ENCODE measurements around the gene ZNF610. TPM values are rescaled to one million over a fixed set of nuclear protein-coding genes. Genes with fewer than 3 reads are reported as not detected.

The ZNF610 gene
- total and polyA plus RNA-seq, 2 of the 13 experiments (the other 11 are each of a cell fraction or from before 2014, with no cell fraction given), result 0.32 to 0.69 TPM

- no peak for TF ChIP-seq PAXIP1 (CRISPR knock-in tag; conservative IDR thresholded peaks at IDR 0.05)
- TF ChIP-seq FOXK1 (CRISPR knock-in tag; IDR thresholded peaks at IDR 0.05; ENCODE audit: borderline replicate concordance, low read depth), result peak; percentile 23; the same call in 1 of the 2 replicates
- TF ChIP-seq SOX6 (IDR thresholded peaks at IDR 0.05), result no peak
- TF ChIP-seq SOX6 (CRISPR knock-in tag; IDR thresholded peaks at IDR 0.05), result no peak
- no peak for TF ChIP-seq MEIS2 (CRISPR knock-in tag; IDR thresholded peaks at IDR 0.05)
- no peak for TF ChIP-seq ZSCAN21 (CRISPR knock-in tag; IDR thresholded peaks at IDR 0.05; ENCODE audit: borderline replicate concordance)
- no peak for TF ChIP-seq IKZF4 (CRISPR knock-in tag; IDR thresholded peaks at IDR 0.05; ENCODE audit: borderline replicate concordance, low read depth, not compliant biosample characterization)
- no peak for TF ChIP-seq HNRNPH1 (optimal IDR thresholded peaks at IDR 0.05; ENCODE audit: low read depth, low read length)
- TF ChIP-seq CENPBD1 (CRISPR knock-in tag; IDR thresholded peaks at IDR 0.05; ENCODE audit: borderline replicate concordance, low read depth), result no peak
- TF ChIP-seq, protein P1, sequence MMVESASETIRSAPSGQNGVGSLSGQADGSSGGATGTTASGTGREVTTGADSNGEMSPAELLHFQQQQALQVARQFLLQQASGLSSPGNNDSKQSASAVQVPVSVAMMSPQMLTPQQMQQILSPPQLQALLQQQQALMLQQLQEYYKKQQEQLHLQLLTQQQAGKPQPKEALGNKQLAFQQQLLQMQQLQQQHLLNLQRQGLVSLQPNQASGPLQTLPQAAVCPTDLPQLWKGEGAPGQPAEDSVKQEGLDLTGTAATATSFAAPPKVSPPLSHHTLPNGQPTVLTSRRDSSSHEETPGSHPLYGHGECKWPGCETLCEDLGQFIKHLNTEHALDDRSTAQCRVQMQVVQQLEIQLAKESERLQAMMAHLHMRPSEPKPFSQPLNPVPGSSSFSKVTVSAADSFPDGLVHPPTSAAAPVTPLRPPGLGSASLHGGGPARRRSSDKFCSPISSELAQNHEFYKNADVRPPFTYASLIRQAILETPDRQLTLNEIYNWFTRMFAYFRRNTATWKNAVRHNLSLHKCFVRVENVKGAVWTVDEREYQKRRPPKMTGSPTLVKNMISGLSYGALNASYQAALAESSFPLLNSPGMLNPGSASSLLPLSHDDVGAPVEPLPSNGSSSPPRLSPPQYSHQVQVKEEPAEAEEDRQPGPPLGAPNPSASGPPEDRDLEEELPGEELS (CRISPR knock-in tag; IDR thresholded peaks at IDR 0.05), result no peak
- TF ChIP-seq TMF1 (CRISPR knock-in tag; IDR thresholded peaks at IDR 0.05; ENCODE audit: low read depth), result no peak
- TF ChIP-seq EP300 (IDR thresholded peaks at IDR 0.05; ENCODE audit: low read depth in 2 of 2, low read length in 2 of 2), result no peak
- TF ChIP-seq EP300 (CRISPR knock-in tag; IDR thresholded peaks at IDR 0.05; ENCODE audit: borderline replicate concordance), result no peak
- TF ChIP-seq PAX8 (CRISPR knock-in tag; IDR thresholded peaks at IDR 0.05; ENCODE audit: borderline replicate concordance), result no peak
- TF ChIP-seq CREB1 (IDR thresholded peaks at IDR 0.05), result no peak
- no peak for TF ChIP-seq CREB1 (CRISPR knock-in tag; IDR thresholded peaks at IDR 0.05)
- no peak for TF ChIP-seq ZNF614 (CRISPR knock-in tag; IDR thresholded peaks at IDR 0.05; ENCODE audit: borderline replicate concordance)
- TF ChIP-seq NBN (conservative IDR thresholded peaks at IDR 0.05), result no peak
- no peak for TF ChIP-seq CCAR2 (optimal IDR thresholded peaks at IDR 0.05; ENCODE audit: low read depth, low read length)
- no peak for TF ChIP-seq PAF1 (CRISPR knock-in tag; IDR thresholded peaks at IDR 0.05)
- TF ChIP-seq ZNF556 (CRISPR knock-in tag; IDR thresholded peaks at IDR 0.05; ENCODE audit: borderline replicate concordance), result no peak
- TF ChIP-seq ZGPAT (CRISPR knock-in tag; IDR thresholded peaks at IDR 0.05), result 0 out of 2 replicates have a peak, but pooled peaks have one; percentile 23
- TF ChIP-seq TBP (CRISPR knock-in tag; IDR thresholded peaks at IDR 0.05), result no peak
- no peak for TF ChIP-seq ZNF44 (CRISPR knock-in tag; IDR thresholded peaks at IDR 0.05)
Observed at GRCh38 chr19:52296773-52297600, 39.1 kb upstream of the ZNF610 start, which contains the start of gene ZNF480 (continued).

Measured in HepG2 (cell line).